Body of pancreas (tissue), 4 donors: Measurements from ENCODE around the gene ANKRD36C. TPM values are rescaled to one million over a fixed set of nuclear protein-coding genes. Genes with fewer than 3 reads are reported as not detected.
A peak's percentile ranks its signal among the peaks of the same experiment; 100 is the strongest.
"Not testable (repeated sequence)": the region's sequence is repeated elsewhere in the genome, so short reads cannot be mapped to it uniquely, and the experiment has no call there.

Experiments
- ATAC-seq: fragments of 150-250 bp; one replicate; pipeline ENCODE4 v1.9.1; 2016
- DNase-seq, 4 donors: peaks; one replicate each; pipeline ENCODE4 v3.0.0-alpha.2; 2019
- H3K27ac ChIP-seq, 4 donors: fragments of 200-600 bp; sonication (generic); 1 replicate in 3 of 4; 2 replicates in 1 of 4; pipeline versions ENCODE4 v1.5.1 to v1.6.1; 2016 to 2019; ENCODE audit warnings: mild to moderate bottlenecking in 1 of 4, mixed read lengths in 1 of 4, moderate library complexity in 1 of 4
- H3K27me3 ChIP-seq, 2 donors: fragments of 200-600 bp; sonication (generic); one replicate each; pipeline ENCODE4 v1.6.0; 2016; ENCODE audit warnings: mild to moderate bottlenecking in 1 of 2
- H3K36me3 ChIP-seq, 2 donors: fragments of 200-600 bp; sonication (generic); replicated peaks in 1 of 2; 2 replicates each; pipeline ENCODE4 v1.5.1; 2016; ENCODE audit warnings: low read depth in 2 of 2; ENCODE audit not compliant: insufficient read depth in 1 of 2
- H3K4me1 ChIP-seq: fragments of 200-600 bp; sonication (generic); one replicate; pipeline ENCODE4 v1.6.0; 2016
- H3K4me3 ChIP-seq, 2 donors: fragments of 200-600 bp; sonication (generic); 1 replicate in 1 of 2; 2 replicates in 1 of 2; pipeline ENCODE4 v1.5.1; 2016 to 2019
- H3K9me3 ChIP-seq, 3 donors: fragments of 200-600 bp; sonication (generic); 1 replicate in 2 of 3; 2 replicates in 1 of 3; pipeline ENCODE4 v1.5.1; 2016
- POLR2A ChIP-seq, 3 donors: fragments of 450-650 bp; IDR thresholded peaks; one replicate each; pipeline ENCODE4 v1.6.1; 2016; ENCODE audit warnings: antibody characterized with exemption in 3 of 3, mild to moderate bottlenecking in 2 of 3
- WGBS, 2 donors: methylation state at CpG; one replicate each; pipeline ENCODE4 v1.1.5; 2017; 5-methylcytosine and 5-hydroxymethylcytosine counted together
- intact Hi-C: fragments of 100-400 bp; cut with DNase I; formaldehyde crosslinking; loops from one replicate; pipeline ENCODE4 v1.15.1; 2023
- total RNA-seq, 2 donors: library from RNA; depleted of rRNA; stranded (reverse); fragments of >200 nt; gene quantifications; one replicate each; pipeline ENCODE4 v1.1.0, GENCODE V29; 2016
- TF ChIP-seq, protein P1 (sequence below), 7 experiments: fragments of 450-650 bp in 4 of 7; fragments of 200-600 bp in 3 of 7; sonication (generic) in 3 of 7; IDR thresholded peaks; one replicate each; pipeline ENCODE4 v1.5.1; 2016 to 2019; ENCODE audit warnings: antibody characterized with exemption in 7 of 7

The ANKRD36C gene
- total RNA-seq = 10 to 100 TPM; 46.7 to 62.6 TPM

DNA sequence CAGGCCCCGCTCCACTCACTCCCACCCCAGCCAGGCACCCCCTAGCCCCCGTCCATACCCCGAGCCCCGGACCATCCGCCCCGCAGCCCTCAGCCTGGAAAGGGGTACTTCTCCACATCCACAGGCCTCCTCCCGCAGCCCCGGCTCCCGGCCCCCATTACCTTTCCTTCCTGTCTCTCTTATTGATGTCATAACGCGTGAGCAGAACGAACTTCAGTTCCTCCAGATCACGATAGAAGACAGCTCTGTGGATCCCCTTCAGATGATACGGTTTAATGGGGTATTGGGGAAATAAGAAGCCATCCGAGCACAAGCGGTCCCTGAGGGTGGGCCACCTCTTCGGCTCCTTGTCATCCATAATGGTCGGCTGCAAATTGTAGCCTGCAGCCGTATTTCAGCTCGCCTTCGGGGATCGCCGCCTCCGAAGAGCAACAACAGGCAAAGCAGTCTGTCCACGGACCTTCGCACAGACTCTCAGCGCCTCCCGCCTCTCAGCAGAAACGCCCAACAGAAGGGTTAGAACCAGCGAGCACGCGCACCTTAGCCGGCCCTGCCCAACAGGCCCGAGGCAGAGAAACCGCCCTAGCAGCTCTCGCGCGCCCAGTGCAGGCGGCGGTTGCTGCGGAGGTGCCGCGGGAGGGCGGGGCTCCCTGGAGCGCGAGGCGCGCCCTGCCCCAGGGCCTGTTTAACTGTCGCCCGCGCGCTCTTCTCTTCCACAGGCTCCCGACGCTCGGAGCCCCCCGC, at the start of gene ANKRD36C:
TSS of gene ANKRD36C (minus strand) at position 474 of the 744 bp plus-strand sequence. CDS start at position 358, 116 bp downstream.
- 0% methylated on average over 13 to 29 of the region's 56 CpGs for WGBS, 2 donors
- ATAC-seq (peak; percentile 93), DNase-seq (peak; percentile 60 to 64 (median 62))
- H3K4me1 ChIP-seq, H3K27me3 ChIP-seq, intact Hi-C loops, H3K36me3 ChIP-seq, H3K9me3 ChIP-seq: not testable (repeated sequence)
- TF ChIP-seq POLR2A (IDR thresholded peaks at IDR 0.05) = peak; percentile 66 to 81 (median 79)
- Histone ChIP-seq H3K27ac (peak within 1 kb of the TSS; percentile 85 to 96 (median 90)), H3K4me3 (peak within 1 kb of the TSS in 1 of 2 donors; percentile 52)

DNA sequence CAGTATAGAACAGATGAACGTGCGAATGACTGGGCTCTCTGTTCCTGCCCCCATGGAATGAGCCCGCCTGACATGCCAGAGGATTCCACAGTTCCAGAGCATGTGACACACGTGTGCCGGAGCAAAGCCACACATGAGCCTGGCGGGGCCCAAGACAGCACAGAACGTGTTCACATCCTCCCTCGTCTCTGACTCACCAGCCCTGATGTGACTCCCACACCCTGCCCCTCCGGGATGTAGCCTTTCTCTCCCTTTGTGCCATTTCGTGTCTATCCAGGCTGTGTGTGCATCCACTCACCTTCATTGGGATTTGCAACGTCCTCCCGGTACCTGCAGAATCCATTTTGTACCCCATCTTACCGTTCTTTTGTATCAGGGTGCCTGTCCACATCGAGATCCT, 43.9 kb upstream of the ANKRD36C start:
- H3K27me3 ChIP-seq = not testable (repeated sequence)

DNA sequence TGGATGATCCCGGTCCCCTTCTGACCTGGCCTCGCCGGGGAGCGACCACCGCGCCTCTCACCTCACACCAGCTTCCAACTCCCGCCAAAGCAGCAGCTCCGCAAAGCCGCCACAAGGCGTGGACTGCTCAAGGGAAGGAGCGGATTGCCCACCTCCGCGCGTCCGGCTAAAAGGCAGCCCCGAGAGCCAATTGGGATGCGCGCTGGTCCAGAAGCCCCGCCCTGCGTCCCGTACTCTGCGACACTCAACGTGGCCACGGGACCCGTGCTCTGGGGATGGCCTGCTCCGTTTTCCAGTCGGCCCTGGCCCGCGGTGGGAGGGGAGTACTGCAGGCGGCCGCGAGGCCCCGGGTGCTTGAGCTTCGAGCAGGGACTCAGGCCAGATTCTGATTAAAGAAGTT, 43.2 kb upstream of the ANKRD36C start, which contains the start of gene GPAT2:
TSS of gene GPAT2 (minus strand) at position 125 of the 400 bp plus-strand sequence. CDS start 2,557 bp downstream, outside the sequence.
- DNase-seq, H3K27me3 ChIP-seq, ATAC-seq, H3K4me3 ChIP-seq, H3K4me1 ChIP-seq, intact Hi-C loops, H3K27ac ChIP-seq, H3K36me3 ChIP-seq, H3K9me3 ChIP-seq: not testable (repeated sequence)
- no CpG with 5 or more reads among the region's 34 CpGs for WGBS, 2 donors

More for the DNA sequence above, 43.9 kb upstream of the ANKRD36C start:
- ATAC-seq, H3K9me3 ChIP-seq, intact Hi-C loops, H3K4me1 ChIP-seq, H3K4me3 ChIP-seq, H3K36me3 ChIP-seq, H3K27ac ChIP-seq, DNase-seq: not testable (repeated sequence)
- WGBS, 2 donors = no CpG with 5 or more reads among the region's 14 CpGs

DNA sequence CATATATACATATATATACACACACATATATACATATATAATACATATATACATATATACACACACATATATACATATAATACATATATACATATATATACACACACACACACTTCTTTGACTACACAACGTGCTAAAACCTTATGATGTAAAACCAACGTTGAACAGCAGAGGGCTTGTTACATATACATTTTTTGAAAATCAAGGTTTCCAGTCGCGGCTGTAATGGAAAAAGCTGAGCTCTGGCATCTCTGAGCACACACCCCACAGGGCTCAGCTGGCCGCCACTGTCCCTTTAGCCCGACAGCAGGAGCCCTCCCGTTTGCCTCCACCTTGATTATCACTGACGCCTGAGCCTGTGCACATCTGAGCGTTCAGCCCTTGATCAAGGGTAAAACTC, 42.4 kb upstream of the ANKRD36C start:
- H3K4me1 ChIP-seq, intact Hi-C loops, H3K27ac ChIP-seq, H3K36me3 ChIP-seq, H3K27me3 ChIP-seq, H3K4me3 ChIP-seq, DNase-seq, H3K9me3 ChIP-seq: not testable (repeated sequence)
- ATAC-seq = peak; percentile 30
- WGBS, 2 donors = 0% methylated on average over 1 of the region's 9 CpGs

DNA sequence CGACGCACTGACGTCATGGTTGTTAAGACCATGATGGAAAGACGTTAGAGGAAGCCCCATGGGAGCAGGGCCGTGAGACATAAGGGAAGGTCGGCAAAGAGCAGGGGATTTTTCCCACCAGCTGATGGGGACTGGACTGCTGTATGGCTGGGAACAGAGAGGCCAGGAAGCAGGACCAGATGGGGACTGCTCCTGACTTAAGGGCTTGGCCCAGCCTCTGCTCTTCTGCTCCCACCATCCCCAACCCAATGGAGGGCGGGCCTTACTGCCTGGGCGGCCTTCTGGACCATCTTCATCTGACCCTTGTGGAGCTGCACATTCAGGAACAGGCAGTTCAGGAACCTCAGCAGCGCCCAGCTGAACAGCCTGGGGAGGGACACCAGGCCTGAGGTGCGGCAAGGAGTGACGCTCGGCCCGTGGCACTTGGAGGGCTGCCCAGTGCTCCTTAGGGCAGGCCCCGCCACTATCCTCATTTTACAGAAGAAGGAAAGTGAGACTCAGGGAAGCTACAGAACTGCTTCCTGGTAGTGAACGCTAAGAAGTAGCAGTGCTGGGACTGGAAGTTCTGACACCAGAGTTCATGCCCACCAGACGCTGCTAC, 36.2 kb upstream of the ANKRD36C start:
- not testable (repeated sequence) for ATAC-seq
- WGBS, 2 donors = no CpG with 5 or more reads among the region's 16 CpGs
- intact Hi-C loops = loop anchor here (10.0 kb wide), 1 partner anchor 87 kb away; the partner anchor contains the start of gene ADRA2B

DNA sequence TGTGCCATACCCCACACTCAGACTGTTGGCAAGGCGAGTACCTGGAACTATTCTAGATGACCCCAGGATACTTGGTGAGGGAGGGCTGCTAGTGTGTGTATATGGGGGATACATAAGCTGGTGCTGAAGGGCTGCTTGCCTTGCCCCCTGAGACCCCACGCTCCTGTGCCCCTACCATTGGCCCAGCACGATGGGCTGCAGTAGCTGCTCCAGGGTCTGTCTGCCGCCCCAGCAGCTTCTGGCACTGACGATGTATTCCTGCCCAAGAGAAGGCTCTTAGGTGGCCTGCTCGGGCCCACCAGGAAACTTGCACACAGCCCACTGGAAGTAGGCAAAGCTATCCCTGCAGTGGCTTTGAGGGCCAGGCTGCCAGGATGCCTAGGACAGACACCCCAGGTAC, 34.1 kb upstream of the ANKRD36C start:
- not testable (repeated sequence) for H3K27me3 ChIP-seq, H3K9me3 ChIP-seq, DNase-seq, H3K36me3 ChIP-seq, ATAC-seq, H3K27ac ChIP-seq, H3K4me3 ChIP-seq, H3K4me1 ChIP-seq
- intact Hi-C loops = loop anchor here (10.0 kb wide), 1 partner anchor 89 kb away; the partner anchor contains the start of gene ADRA2B
- 100% methylated on average over 1 of the region's 6 CpGs; no CpG with 5 or more reads in 1 of the 2 donors for WGBS, 2 donors

More for the DNA sequence above, 36.2 kb upstream of the ANKRD36C start:
- H3K9me3 ChIP-seq, H3K27me3 ChIP-seq, DNase-seq, H3K4me1 ChIP-seq, H3K36me3 ChIP-seq, H3K27ac ChIP-seq, H3K4me3 ChIP-seq: not testable (repeated sequence)

DNA sequence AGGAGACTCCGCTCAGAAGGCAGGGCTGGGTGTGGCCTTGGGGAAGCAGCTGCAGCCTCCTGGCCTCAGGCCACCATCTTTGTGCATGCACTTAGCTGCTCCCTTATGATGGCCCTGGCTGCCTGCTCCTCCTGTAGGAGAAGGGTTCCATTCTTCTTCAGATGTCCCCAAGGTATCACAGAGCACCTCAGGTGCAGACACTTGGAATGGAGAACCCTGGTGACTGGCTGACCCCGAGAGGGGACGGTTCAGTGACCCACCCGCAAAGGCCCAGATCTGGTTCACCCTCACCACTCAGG, 33.5 kb upstream of the ANKRD36C start:
- WGBS, 2 donors = 81 to 100% methylated on average over 3 to 4 of the region's 4 CpGs

More for the DNA sequence above, 33.5 kb upstream of the ANKRD36C start:
- Histone ChIP-seq H3K27me3 (no peaks in the 10 kb centered on the region), H3K4me3 (no peak overlapping the region), H3K4me1 (peaks cover 6% of the 10 kb centered on the region), H3K9me3 (no peaks in the 10 kb centered on the region), H3K36me3 (no peaks in the 10 kb centered on the region), H3K27ac (no peak overlapping the region)
- DNase-seq = no peak
- ATAC-seq = no peak
- intact Hi-C loops = loop anchor here (10.0 kb wide), 1 partner anchor 90 kb away; the partner anchor contains the start of gene ADRA2B
- no peak for TF ChIP-seq POLR2A (IDR thresholded peaks at IDR 0.05)
- TF ChIP-seq, protein P1, sequence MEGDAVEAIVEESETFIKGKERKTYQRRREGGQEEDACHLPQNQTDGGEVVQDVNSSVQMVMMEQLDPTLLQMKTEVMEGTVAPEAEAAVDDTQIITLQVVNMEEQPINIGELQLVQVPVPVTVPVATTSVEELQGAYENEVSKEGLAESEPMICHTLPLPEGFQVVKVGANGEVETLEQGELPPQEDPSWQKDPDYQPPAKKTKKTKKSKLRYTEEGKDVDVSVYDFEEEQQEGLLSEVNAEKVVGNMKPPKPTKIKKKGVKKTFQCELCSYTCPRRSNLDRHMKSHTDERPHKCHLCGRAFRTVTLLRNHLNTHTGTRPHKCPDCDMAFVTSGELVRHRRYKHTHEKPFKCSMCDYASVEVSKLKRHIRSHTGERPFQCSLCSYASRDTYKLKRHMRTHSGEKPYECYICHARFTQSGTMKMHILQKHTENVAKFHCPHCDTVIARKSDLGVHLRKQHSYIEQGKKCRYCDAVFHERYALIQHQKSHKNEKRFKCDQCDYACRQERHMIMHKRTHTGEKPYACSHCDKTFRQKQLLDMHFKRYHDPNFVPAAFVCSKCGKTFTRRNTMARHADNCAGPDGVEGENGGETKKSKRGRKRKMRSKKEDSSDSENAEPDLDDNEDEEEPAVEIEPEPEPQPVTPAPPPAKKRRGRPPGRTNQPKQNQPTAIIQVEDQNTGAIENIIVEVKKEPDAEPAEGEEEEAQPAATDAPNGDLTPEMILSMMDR (IDR thresholded peaks at IDR 0.05) = no peak
